ENCODE data around the gene RER1.
"Not testable (repeated sequence)": the region's sequence is repeated elsewhere in the genome, so short reads cannot be mapped to it uniquely, and the experiment has no call there.

The RER1 gene

GRCh38 chr1:2431103-2431502 is 39.5 kb downstream of the RER1 start:
- DNase-seq = no peak

GRCh38 chr1:2431518-2431917 is 39.9 kb downstream of the RER1 start:
- no peak for DNase-seq

DNA sequence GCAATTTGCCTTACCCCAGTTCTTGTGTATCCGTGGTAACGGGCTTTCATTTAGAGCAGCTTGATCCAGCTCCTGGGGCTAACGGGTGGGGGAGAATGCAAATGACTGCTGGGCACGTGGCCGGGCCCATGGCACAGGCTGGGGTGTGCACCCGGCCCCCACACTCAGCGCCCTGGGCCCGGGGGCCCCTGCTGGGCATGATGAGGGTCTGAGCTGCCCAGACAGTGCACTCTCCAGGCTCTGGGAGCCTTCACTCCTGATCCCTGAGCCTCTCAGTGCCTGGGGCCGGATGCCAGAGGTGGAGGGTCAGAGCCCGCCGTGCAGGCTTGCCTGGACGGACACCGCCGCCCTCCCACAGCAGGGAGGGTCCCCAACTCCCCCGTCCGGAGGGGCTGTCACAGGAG is 40.8 kb downstream of the RER1 start:
- no peak for DNase-seq

GRCh38 chr1:2433196-2433595 is 41.6 kb downstream of the RER1 start:
- DNase-seq = no peak

- no peak for DNase-seq
Observed at GRCh38 chr1:2433936-2434655, 42.5 kb downstream of the RER1 start.

GRCh38 chr1:2435091-2435490 is 43.5 kb downstream of the RER1 start:
- no peak for DNase-seq

- DNase-seq = no peak
Observed at GRCh38 chr1:2435746-2436355, 44.2 kb downstream of the RER1 start.

GRCh38 chr1:2436876-2437275 is 45.2 kb downstream of the RER1 start:
- DNase-seq = no peak

- DNase-seq = no peak
Observed at GRCh38 chr1:2437617-2438016, 46.0 kb downstream of the RER1 start.

DNA sequence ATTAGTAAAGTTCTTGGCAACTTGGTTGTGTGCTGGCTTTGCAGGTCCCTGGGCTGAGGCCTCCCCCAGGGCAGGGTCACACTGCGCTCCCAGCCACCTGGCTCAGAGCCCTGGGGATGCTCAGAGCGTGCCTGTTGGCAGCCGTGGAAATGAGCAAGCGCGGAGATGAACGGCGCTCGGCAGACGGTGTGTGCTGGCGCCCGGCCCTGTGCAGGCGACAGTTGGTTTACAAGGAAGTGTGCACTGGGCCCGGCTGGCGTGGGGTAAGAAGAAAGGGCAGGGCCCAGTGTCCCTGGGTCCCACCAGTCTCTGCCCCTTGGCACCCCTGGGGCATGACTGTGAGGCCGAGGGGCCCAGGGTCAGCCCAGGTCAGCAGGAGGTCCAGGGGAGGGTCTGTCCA is 46.4 kb downstream of the RER1 start:
- DNase-seq = no peak

GRCh38 chr1:2438641-2439040 is 47.0 kb downstream of the RER1 start:
- no peak for DNase-seq

GRCh38 chr1:2439369-2439768 is 47.7 kb downstream of the RER1 start:
- DNase-seq = no peak

DNA sequence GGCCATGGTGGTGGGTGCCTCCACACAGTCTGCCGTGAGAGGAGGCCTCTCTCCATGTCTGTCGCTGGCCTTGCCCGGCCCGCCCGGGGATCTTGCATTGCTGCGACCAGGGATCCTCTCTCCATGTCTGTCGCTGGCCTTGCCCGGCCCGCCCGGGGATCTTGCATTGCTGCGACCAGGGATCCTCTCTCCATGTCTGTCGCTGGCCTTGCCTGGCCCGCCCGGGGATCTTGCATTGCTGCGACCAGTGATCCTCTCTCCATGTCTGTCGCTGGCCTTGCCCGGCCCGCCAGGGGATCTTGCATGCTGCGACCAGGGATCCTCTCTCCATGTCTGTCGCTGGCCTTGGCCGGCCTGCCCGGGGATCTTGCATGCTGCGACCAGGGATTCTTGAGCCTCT is 48.7 kb downstream of the RER1 start:
- DNase-seq = not testable (repeated sequence)

DNA sequence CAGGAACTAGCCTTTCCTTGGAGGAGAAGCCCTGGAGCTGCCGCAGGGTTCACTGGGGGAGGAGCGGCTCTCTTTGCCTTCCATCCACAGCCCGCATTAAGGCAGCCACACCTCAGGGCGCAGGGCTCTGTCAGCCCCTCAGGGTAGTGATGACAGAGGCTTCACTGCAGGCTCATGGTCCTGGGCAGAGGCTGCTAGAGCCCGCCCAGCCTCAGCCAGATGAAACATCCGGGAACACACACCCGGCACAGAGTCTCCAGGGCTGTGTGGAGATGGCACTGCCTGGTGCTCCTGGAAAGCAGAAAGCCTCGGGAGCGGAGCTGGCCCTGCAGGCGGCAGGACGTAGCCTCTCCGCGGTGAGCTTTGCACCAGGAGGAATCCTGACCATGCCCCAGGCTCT is 50.1 kb downstream of the RER1 start:
- no peak for DNase-seq

GRCh38 chr1:2442661-2443060 is 51.0 kb downstream of the RER1 start:
- no peak for DNase-seq

DNA sequence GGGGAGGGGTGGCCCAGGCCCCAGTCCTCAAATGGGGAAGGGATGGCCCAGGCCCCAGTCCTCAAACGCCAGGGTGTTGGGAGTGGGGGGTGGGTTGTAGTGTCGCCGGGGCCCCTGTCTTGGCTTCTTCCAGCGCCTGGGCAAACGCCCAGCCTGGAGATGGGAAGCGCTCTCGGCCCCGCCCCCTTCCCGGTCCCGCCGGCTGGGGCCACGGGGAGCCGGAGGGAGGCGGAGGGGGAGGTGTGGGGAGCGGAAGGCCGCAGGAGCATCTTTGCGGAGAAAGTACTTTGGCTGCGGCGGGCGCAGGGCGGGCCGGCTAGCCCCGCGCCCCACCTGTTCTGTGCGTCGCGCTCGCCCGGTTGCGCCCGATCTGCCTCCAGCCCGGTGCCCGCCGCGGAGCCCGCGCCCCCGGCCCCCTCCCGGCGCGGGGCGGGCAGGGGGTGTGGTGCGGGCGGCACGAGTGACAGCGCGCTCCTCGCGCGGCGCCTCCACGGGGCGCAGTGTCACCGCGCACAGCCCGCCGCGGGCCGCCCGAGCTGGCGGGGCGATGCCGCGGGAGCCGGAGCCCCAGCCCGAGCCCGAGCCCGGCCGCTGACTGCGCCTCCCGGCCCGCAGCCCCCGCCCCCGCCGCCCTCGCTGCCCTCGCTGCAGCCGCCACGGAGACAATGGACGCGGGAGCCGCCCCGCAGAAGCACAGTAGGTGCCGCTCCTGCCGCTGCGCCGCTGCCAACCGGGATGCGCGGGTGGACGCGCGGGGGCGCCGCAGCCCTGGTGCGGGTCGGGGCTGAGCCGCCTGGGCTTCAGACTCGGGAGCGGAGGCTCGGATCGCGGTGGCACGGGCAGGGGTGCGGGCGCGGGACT is 51.9 kb downstream of the RER1 start:
- peak; percentile 9 for DNase-seq

GRCh38 chr1:2444138-2444591 is 52.5 kb downstream of the RER1 start:
- no peak for DNase-seq

GRCh38 chr1:2445162-2445822 is 53.7 kb downstream of the RER1 start:
- DNase-seq = no peak

GRCh38 chr1:2445823-2446215 is 54.2 kb downstream of the RER1 start:
- DNase-seq = no peak

GRCh38 chr1:2446394-2446793 is 54.8 kb downstream of the RER1 start:
- DNase-seq = no peak

GRCh38 chr1:2446861-2447260 is 55.2 kb downstream of the RER1 start:
- DNase-seq = no peak

DNA sequence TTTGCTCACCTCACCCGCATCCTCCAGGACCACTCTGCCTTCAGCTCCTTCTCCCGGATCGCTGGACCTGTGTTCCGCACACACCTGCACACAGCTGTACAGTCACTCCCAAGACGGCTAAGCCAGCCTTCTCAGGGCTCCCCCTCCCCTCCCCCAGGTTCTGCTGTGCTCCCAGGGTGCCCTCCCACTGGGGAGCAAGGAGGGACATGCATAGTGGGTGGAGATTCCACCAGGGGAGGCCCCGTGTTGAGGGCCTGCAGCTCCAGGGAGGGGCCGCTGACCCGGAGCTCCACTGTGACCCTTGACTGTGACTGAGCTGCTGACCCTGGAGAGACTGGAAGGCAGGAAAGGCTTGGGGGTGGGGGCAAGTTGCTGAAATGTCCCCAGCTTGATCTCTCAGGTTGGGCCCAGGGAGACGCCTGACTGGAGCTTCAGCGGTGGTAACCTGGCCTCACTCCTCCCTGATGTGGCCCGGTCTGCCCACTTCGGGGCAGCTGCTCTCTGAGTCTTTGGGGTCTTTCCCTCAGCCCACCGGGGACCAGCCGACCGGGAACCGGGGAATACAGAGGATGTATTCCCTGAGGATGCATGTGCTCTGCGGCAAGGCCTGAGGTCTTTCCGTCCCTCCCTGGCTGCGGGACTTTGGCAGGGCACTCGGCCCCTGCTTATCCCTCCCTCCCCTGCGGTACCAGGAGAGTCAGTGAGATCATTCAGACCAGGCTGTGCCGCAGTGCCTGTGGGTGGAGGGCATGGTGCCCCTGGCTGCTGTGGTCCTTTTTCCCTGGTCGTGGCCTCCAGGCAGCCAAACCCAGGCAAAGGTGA is 55.8 kb downstream of the RER1 start:
- DNase-seq = no peak

DNA sequence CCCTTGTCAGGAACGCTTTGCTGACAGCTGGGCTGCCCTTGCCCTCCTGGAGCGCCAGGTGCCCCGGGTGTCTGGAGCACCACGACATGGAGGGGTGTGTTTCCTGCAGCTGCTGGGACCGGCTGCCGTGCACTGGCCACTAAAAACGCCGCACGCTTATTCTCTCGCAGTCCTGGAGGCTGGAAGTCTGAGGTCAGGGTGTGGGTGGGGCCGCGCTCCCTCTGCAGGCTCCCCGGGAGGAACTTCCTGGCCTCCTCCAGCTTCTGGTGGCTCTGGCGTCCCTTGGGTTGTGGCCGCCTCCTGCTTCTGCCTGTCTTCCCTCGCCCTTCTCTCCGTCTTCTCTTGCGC is 56.4 kb downstream of the RER1 start:
- DNase-seq = no peak

Measured in stimulated activated CD4-positive, alpha-beta T cell treated with anti-CD3 and anti-CD28 coated beads, Interleukin-4, amount 100 ng/mL, for 24 hours (primary cell).